ENCODE results near the gene MOXD1.

Gene MOXD1

GRCh38 chr6:132399376-132400074 lies 1.8 kb downstream of the MOXD1 start:
- no peak overlapping the region for H3K27ac ChIP-seq
- H3K9ac ChIP-seq = no peak overlapping the region
- H3K4me3 ChIP-seq (IDR thresholded peaks at IDR 0.05; ENCODE audit: insufficient read depth, low read depth, low read length) = no peak overlapping the region

GRCh38 chr6:132395015-132395597 lies 6.2 kb downstream of the MOXD1 start:
- Histone ChIP-seq H3K36me3 (ENCODE audit: insufficient read depth) (no peaks in the 10 kb centered on the region), H3K4me1 (ENCODE audit: low read depth, poor library complexity, severe bottlenecking) (no peaks in the 10 kb centered on the region), H3K79me2 (ENCODE audit: insufficient read depth, low read depth) (no peaks in the 10 kb centered on the region), H3K27ac (no peak overlapping the region), H4K20me1 (ENCODE audit: insufficient read depth) (no peaks in the 10 kb centered on the region), H2AFZ (ENCODE audit: low read depth) (no peak overlapping the region), H3K27me3 (ENCODE audit: insufficient read depth, low read depth) (no peaks in the 10 kb centered on the region), H3K4me2 (no peak overlapping the region), H3K4me3 (IDR thresholded peaks at IDR 0.05; ENCODE audit: insufficient read depth, low read depth, low read length) (no peak overlapping the region), H3K9ac (no peak overlapping the region)
- no peak for TF ChIP-seq CTCF (conservative IDR thresholded peaks at IDR 0.05; ENCODE audit: low read depth, low read length)

More at GRCh38 chr6:132399376-132400074, 1.8 kb downstream of the MOXD1 start:
- Histone ChIP-seq H3K36me3 (ENCODE audit: insufficient read depth) (no peaks in the 10 kb centered on the region), H2AFZ (ENCODE audit: low read depth) (no peak overlapping the region), H4K20me1 (ENCODE audit: insufficient read depth) (no peaks in the 10 kb centered on the region), H3K79me2 (ENCODE audit: insufficient read depth, low read depth) (no peaks in the 10 kb centered on the region), H3K27me3 (ENCODE audit: insufficient read depth, low read depth) (no peaks in the 10 kb centered on the region), H3K4me1 (ENCODE audit: low read depth, poor library complexity, severe bottlenecking) (no peaks in the 10 kb centered on the region), H3K4me2 (no peak overlapping the region)
- TF ChIP-seq CTCF (conservative IDR thresholded peaks at IDR 0.05; ENCODE audit: low read depth, low read length) = no peak

GRCh38 chr6:132392792-132393191 lies 8.5 kb downstream of the MOXD1 start:
- H3K79me2 ChIP-seq (ENCODE audit: insufficient read depth, low read depth) = no peaks in the 10 kb centered on the region
- no peak overlapping the region for H3K27ac ChIP-seq
- TF ChIP-seq CTCF (conservative IDR thresholded peaks at IDR 0.05; ENCODE audit: low read depth, low read length) = no peak
- H4K20me1 ChIP-seq (ENCODE audit: insufficient read depth) = no peaks in the 10 kb centered on the region
- no peak overlapping the region for H3K4me3 ChIP-seq (IDR thresholded peaks at IDR 0.05; ENCODE audit: insufficient read depth, low read depth, low read length)
- H3K9ac ChIP-seq = no peak overlapping the region
- no peaks in the 10 kb centered on the region for H3K4me1 ChIP-seq (ENCODE audit: low read depth, poor library complexity, severe bottlenecking)
- no peaks in the 10 kb centered on the region for H3K36me3 ChIP-seq (ENCODE audit: insufficient read depth)
- no peak overlapping the region for H2AFZ ChIP-seq (ENCODE audit: low read depth)
- no peak overlapping the region for H3K4me2 ChIP-seq
- H3K27me3 ChIP-seq (ENCODE audit: insufficient read depth, low read depth) = no peaks in the 10 kb centered on the region

GRCh38 chr6:132392270-132392646 lies 9.0 kb downstream of the MOXD1 start:
- Histone ChIP-seq H3K27ac (no peak overlapping the region), H3K36me3 (ENCODE audit: insufficient read depth) (no peaks in the 10 kb centered on the region), H2AFZ (ENCODE audit: low read depth) (no peak overlapping the region), H3K4me3 (IDR thresholded peaks at IDR 0.05; ENCODE audit: insufficient read depth, low read depth, low read length) (no peak overlapping the region), H3K79me2 (ENCODE audit: insufficient read depth, low read depth) (no peaks in the 10 kb centered on the region), H3K4me2 (no peak overlapping the region), H4K20me1 (ENCODE audit: insufficient read depth) (no peaks in the 10 kb centered on the region), H3K4me1 (ENCODE audit: low read depth, poor library complexity, severe bottlenecking) (no peaks in the 10 kb centered on the region), H3K9ac (no peak overlapping the region), H3K27me3 (ENCODE audit: insufficient read depth, low read depth) (no peaks in the 10 kb centered on the region)
- no peak for TF ChIP-seq CTCF (conservative IDR thresholded peaks at IDR 0.05; ENCODE audit: low read depth, low read length)
